GM18951 (cell line): ENCODE measurements around the gene DNAJB2.
"Not testable (repeated sequence)": the region's sequence is repeated elsewhere in the genome, so short reads cannot be mapped to it uniquely, and the experiment has no call there.

Experiments used
- POLR2A ChIP-seq: IDR thresholded peaks from 4 replicates; pipeline ENCODE4 v1.6.1; 2011; ENCODE audit warnings: mild to moderate bottlenecking; ENCODE audit not compliant: insufficient read length, insufficient read depth; ENCODE audit errors: extremely low read depth
- in situ Hi-C: fragments of 300-500 bp; cut with MboI; formaldehyde crosslinking; loops from one replicate; pipeline ENCODE4 v1.12.0; 2022; ENCODE audit warnings: low sequenced_read_pairs, mixed read lengths, inconsistent platforms; ENCODE audit not compliant: unreplicated experiment

Gene DNAJB2

GRCh38 chr2:219252084-219252483 lies 27.1 kb upstream of the DNAJB2 start:
- no peak for TF ChIP-seq POLR2A
- in situ Hi-C loops = no loop called here

GRCh38 chr2:219252570-219252899 lies 26.6 kb upstream of the DNAJB2 start:
- in situ Hi-C loops = no loop called here
- TF ChIP-seq POLR2A = no peak

- TF ChIP-seq POLR2A = peak; percentile 50
- in situ Hi-C loops = no loop called here
These were observed 26.0 kb upstream of the DNAJB2 start, which contains the start of gene TUBA4B for GRCh38 chr2:219252900-219253752. Gene TUBA4B, plus strand, starts transcription at chr2:219253243. Its CDS starts 165 bp downstream, at chr2:219253408.

- in situ Hi-C loops = no loop called here
- peak; percentile 100 for TF ChIP-seq POLR2A
These were observed 25.2 kb upstream of the DNAJB2 start, which contains the start of gene TUBA4A for GRCh38 chr2:219253753-219254589. Gene TUBA4A, minus strand, starts transcription at chr2:219253918. Its CDS starts 60 bp downstream, at chr2:219253858.

GRCh38 chr2:219254590-219255201 lies 24.5 kb upstream of the DNAJB2 start:
- TF ChIP-seq POLR2A = no peak

GRCh38 chr2:219258942-219259341 lies 20.2 kb upstream of the DNAJB2 start:
- in situ Hi-C loops = not testable (repeated sequence)

More at GRCh38 chr2:219254590-219255201, 24.5 kb upstream of the DNAJB2 start:
- in situ Hi-C loops = no loop called here

GRCh38 chr2:219261024-219261855 lies 17.9 kb upstream of the DNAJB2 start:
- in situ Hi-C loops = no loop called here
- TF ChIP-seq POLR2A = no peak

- in situ Hi-C loops = no loop called here
- TF ChIP-seq POLR2A = no peak
These were observed 12.9 kb upstream of the DNAJB2 start for GRCh38 chr2:219266232-219266631.

GRCh38 chr2:219266886-219267285 lies 12.3 kb upstream of the DNAJB2 start:
- in situ Hi-C loops = no loop called here
- TF ChIP-seq POLR2A = no peak

- in situ Hi-C loops = no loop called here
These were observed 10.9 kb upstream of the DNAJB2 start for GRCh38 chr2:219268294-219268693.

GRCh38 chr2:219269362-219270054 lies 9.7 kb upstream of the DNAJB2 start:
- in situ Hi-C loops = no loop called here
- TF ChIP-seq POLR2A = no peak

More at GRCh38 chr2:219268294-219268693, 10.9 kb upstream of the DNAJB2 start:
- TF ChIP-seq POLR2A = no peak

GRCh38 chr2:219270055-219270372 lies 9.2 kb upstream of the DNAJB2 start:
- no peak for TF ChIP-seq POLR2A
- in situ Hi-C loops = no loop called here

GRCh38 chr2:219271021-219271420 lies 8.1 kb upstream of the DNAJB2 start:
- TF ChIP-seq POLR2A = no peak
- in situ Hi-C loops = no loop called here
